Activated CD4-positive, alpha-beta T cell treated with anti-CD3 and anti-CD28 coated beads for 36 hours (primary cell): ENCODE measurements around the gene C14orf119. TPM values are rescaled to one million over a fixed set of nuclear protein-coding genes. Genes with fewer than 3 reads are reported as not detected.
A peak's percentile ranks its signal among the peaks of the same experiment; 100 is the strongest.

ENCODE experiments used
- ATAC-seq: fragments of 200-7000 bp; cut with Tn5 transposase; one replicate; pipeline ENCODE4 v1.10.0; 2021; ENCODE audit warnings: mild to moderate bottlenecking, moderate library complexity
- CTCF ChIA-PET: fragments of 350-600 bp; sonication (Branson Sonifier 250); formaldehyde crosslinking; loops from one replicate; lab custom pipeline; 2021; ENCODE audit warnings: antibody characterized with exemption; lab: Charles Lee
- POLR2A ChIA-PET: fragments of 350-600 bp; sonication (Branson Sonifier 250); formaldehyde crosslinking; loops from one replicate; lab custom pipeline; 2021; ENCODE audit warnings: antibody characterized with exemption, inconsistent platforms; lab: Charles Lee
- DNase-seq: peaks from one replicate; pipeline ENCODE4 v3.0.0-alpha.2; 2020
- H3K27ac Mint-ChIP-seq: one replicate; pipeline ENCODE4 v1.8.0; 2021; ENCODE audit warnings: mixed read lengths
- H3K27me3 Mint-ChIP-seq: one replicate; pipeline ENCODE4 v1.8.0; 2021; ENCODE audit warnings: mixed read lengths
- H3K36me3 Mint-ChIP-seq: one replicate; pipeline ENCODE4 v1.8.0; 2021; ENCODE audit warnings: low read depth, mixed read lengths
- H3K4me1 Mint-ChIP-seq: one replicate; pipeline ENCODE4 v1.8.0; 2021; ENCODE audit warnings: mixed read lengths
- H3K4me3 Mint-ChIP-seq: one replicate; pipeline ENCODE4 v1.8.0; 2021; ENCODE audit warnings: mild to moderate bottlenecking, moderate library complexity, mixed read lengths
- H3K9me3 Mint-ChIP-seq: one replicate; pipeline ENCODE4 v1.8.0; 2021; ENCODE audit warnings: low read depth, mixed read lengths
- intact Hi-C, 2 experiments: fragments of 100-400 bp; cut with DNase I in 1 of 2; cut with micrococcal nuclease in 1 of 2; formaldehyde crosslinking; loops; one replicate each; pipeline versions ENCODE4 v1.14.2 to v1.15.1; 2022 to 2024; cut with DNase I, micrococcal nuclease
- total RNA-seq, 2 experiments: library from RNA; stranded (reverse); gene quantifications; one replicate each; pipeline ENCODE4 v1.2.3, GENCODE V29; 2021

C14orf119 gene
- total RNA-seq: 10 to 100 TPM; 43.8 to 51.5 TPM

GRCh38 chr14:23095196-23096108 is at the start of gene C14orf119:
Gene C14orf119 (plus strand): TSS chr14:23095505. CDS start chr14:23097659, 2,154 bp downstream.
- Mint-ChIP-seq H3K4me1 (peaks cover 19% of the 10 kb centered on the region), H3K27ac (no peak within 1 kb of the TSS), H3K4me3 (no peak within 1 kb of the TSS), H3K27me3 (no peaks in the 10 kb centered on the region), H3K9me3 (no peaks in the 10 kb centered on the region), H3K36me3 (peaks cover 45% of the 10 kb centered on the region)
- DNase-seq (peak; percentile 100), ATAC-seq (peak; percentile 93)
- intact Hi-C loops: loop anchor here (1.0 to 10.0 kb wide), 17 partner anchors 24 to 1831 kb away; partner anchors contain the start of genes HOMEZ (in 2 of the 2), PSMB5 (in 2 of the 2), DCAF11 (in 1 of the 2) and EMC9 (in 1 of the 2)
- CTCF ChIA-PET: interaction anchor here (0.6 to 5.1 kb wide), 35 partner anchors 10 to 1066 kb away, joined by 3 to 58 read pairs (median 4); partner anchors contain the start of genes IRF9, PRMT5, RBM23 and RNF212B
- POLR2A ChIA-PET: interaction anchor here (0.6 to 2.1 kb wide), 19 partner anchors 10 to 1825 kb away, joined by 3 to 27 read pairs (median 8); partner anchors contain the start of genes AJUBA, DAD1, HAUS4 and HOMEZ

- Mint-ChIP-seq H3K9me3 (no peaks in the 10 kb centered on the region), H3K27ac (no peak overlapping the region), H3K4me1 (no peaks in the 10 kb centered on the region), H3K4me3 (no peak overlapping the region), H3K27me3 (peaks cover 2% of the 10 kb centered on the region), H3K36me3 (peaks cover 2% of the 10 kb centered on the region)
- POLR2A ChIA-PET: interaction anchor here (0.6 kb wide), 1 partner anchor 1598 kb away, joined by 3 read pairs; no protein-coding TSS in a partner anchor
- intact Hi-C loops: no loop called here
- ATAC-seq: no peak
- CTCF ChIA-PET: interaction anchor here (0.8 to 1.6 kb wide), 5 partner anchors 11 to 62 kb away, joined by 3 to 6 read pairs (median 3); partner anchors contain the start of gene CDH24
- DNase-seq: no peak
Observed at GRCh38 chr14:23047034-23047634, 48.2 kb upstream of the C14orf119 start.

- Mint-ChIP-seq H3K9me3 (no peaks in the 10 kb centered on the region), H3K27ac (no peak overlapping the region), H3K4me1 (no peaks in the 10 kb centered on the region), H3K4me3 (no peak overlapping the region), H3K27me3 (peaks cover 2% of the 10 kb centered on the region), H3K36me3 (peaks cover 2% of the 10 kb centered on the region)
- ATAC-seq (no peak), DNase-seq (no peak)
- CTCF ChIA-PET: interaction anchor here (1.1 to 1.6 kb wide), 2 partner anchors 41 to 58 kb away, joined by 3 read pairs; no protein-coding TSS in a partner anchor
- POLR2A ChIA-PET: no interaction called here
- intact Hi-C loops: no loop called here
Observed at GRCh38 chr14:23047751-23048693, 47.3 kb upstream of the C14orf119 start.

GRCh38 chr14:23049011-23049410 is 46.3 kb upstream of the C14orf119 start:
- intact Hi-C loops: no loop called here
- CTCF ChIA-PET: interaction anchor here (0.6 to 1.3 kb wide), 3 partner anchors 42 to 67 kb away, joined by 3 to 4 read pairs (median 3); no protein-coding TSS in a partner anchor

GRCh38 chr14:23051141-23052057 is 43.9 kb upstream of the C14orf119 start:
- ChIA-PET POLR2A (no interaction called here), CTCF (interaction anchor here (0.8 to 19.3 kb wide), 6 partner anchors 17 to 79 kb away, joined by 3 to 751 read pairs (median 8); partner anchors contain the start of gene AJUBA)
- ATAC-seq: no peak
- Mint-ChIP-seq H3K4me1 (peaks cover 5% of the 10 kb centered on the region), H3K36me3 (peaks cover 2% of the 10 kb centered on the region), H3K27ac (no peak overlapping the region), H3K27me3 (peaks cover 2% of the 10 kb centered on the region), H3K9me3 (no peaks in the 10 kb centered on the region), H3K4me3 (no peak overlapping the region)
- no peak for DNase-seq
- intact Hi-C loops: no loop called here

More at GRCh38 chr14:23049011-23049410, 46.3 kb upstream of the C14orf119 start:
- no peak overlapping the region for H3K27ac Mint-ChIP-seq
- ATAC-seq (no peak), DNase-seq (no peak)
- H3K9me3 Mint-ChIP-seq: no peaks in the 10 kb centered on the region
- no peak overlapping the region for H3K4me3 Mint-ChIP-seq
- H3K27me3 Mint-ChIP-seq: peaks cover 2% of the 10 kb centered on the region
- H3K36me3 Mint-ChIP-seq: peaks cover 2% of the 10 kb centered on the region
- POLR2A ChIA-PET: no interaction called here
- H3K4me1 Mint-ChIP-seq: no peaks in the 10 kb centered on the region

- peaks cover 2% of the 10 kb centered on the region for H3K27me3 Mint-ChIP-seq
- DNase-seq (peak; percentile 44), ATAC-seq (no peak)
- no peak overlapping the region for H3K27ac Mint-ChIP-seq
- H3K4me1 Mint-ChIP-seq: peaks cover 11% of the 10 kb centered on the region
- peaks cover 2% of the 10 kb centered on the region for H3K36me3 Mint-ChIP-seq
- H3K4me3 Mint-ChIP-seq: no peak overlapping the region
- intact Hi-C loops: no loop called here
- POLR2A ChIA-PET: interaction anchor here (0.6 kb wide), 1 partner anchor 57 kb away, joined by 3 read pairs; no protein-coding TSS in a partner anchor
- CTCF ChIA-PET: interaction anchor here (0.8 to 19.3 kb wide), 7 partner anchors 12 to 80 kb away, joined by 3 to 751 read pairs (median 11); partner anchors contain the start of gene AJUBA
- no peaks in the 10 kb centered on the region for H3K9me3 Mint-ChIP-seq
Observed at GRCh38 chr14:23052182-23052623, 43.1 kb upstream of the C14orf119 start.

GRCh38 chr14:23052671-23053070 is 42.6 kb upstream of the C14orf119 start:
- Mint-ChIP-seq H3K4me3 (no peak overlapping the region), H3K9me3 (no peaks in the 10 kb centered on the region), H3K27ac (no peak overlapping the region), H3K36me3 (no peaks in the 10 kb centered on the region), H3K4me1 (peaks cover 11% of the 10 kb centered on the region), H3K27me3 (no peaks in the 10 kb centered on the region)
- intact Hi-C loops: no loop called here
- DNase-seq (no peak), ATAC-seq (no peak)
- ChIA-PET POLR2A (interaction anchor here (0.6 kb wide), 1 partner anchor 57 kb away, joined by 3 read pairs; no protein-coding TSS in a partner anchor), CTCF (interaction anchor here (0.5 to 19.3 kb wide), 9 partner anchors 13 to 97 kb away, joined by 3 to 751 read pairs (median 4); partner anchors contain the start of gene AJUBA)

- CTCF ChIA-PET: interaction anchor here (0.7 to 19.3 kb wide), 6 partner anchors 13 to 119 kb away, joined by 3 to 751 read pairs (median 16); partner anchors contain the start of gene AJUBA
- H3K4me1 Mint-ChIP-seq: peaks cover 15% of the 10 kb centered on the region
- no peaks in the 10 kb centered on the region for H3K27me3 Mint-ChIP-seq
- H3K27ac Mint-ChIP-seq: no peak overlapping the region
- H3K36me3 Mint-ChIP-seq: peaks cover 1% of the 10 kb centered on the region
- intact Hi-C loops: no loop called here
- DNase-seq (no peak), ATAC-seq (no peak)
- no peaks in the 10 kb centered on the region for H3K9me3 Mint-ChIP-seq
- H3K4me3 Mint-ChIP-seq: no peak overlapping the region
- POLR2A ChIA-PET: no interaction called here
Observed at GRCh38 chr14:23053426-23053825, 41.9 kb upstream of the C14orf119 start.

GRCh38 chr14:23054000-23054811 is 41.1 kb upstream of the C14orf119 start:
- Mint-ChIP-seq H3K9me3 (no peaks in the 10 kb centered on the region), H3K27ac (no peak overlapping the region), H3K36me3 (peaks cover 4% of the 10 kb centered on the region), H3K4me3 (no peak overlapping the region), H3K27me3 (no peaks in the 10 kb centered on the region), H3K4me1 (peaks cover 15% of the 10 kb centered on the region)
- peak; percentile 72 for DNase-seq
- ChIA-PET POLR2A (no interaction called here), CTCF (interaction anchor here (0.7 to 19.3 kb wide), 10 partner anchors 10 to 125 kb away, joined by 3 to 751 read pairs (median 5); partner anchors contain the start of genes AJUBA and PRMT5)
- intact Hi-C loops: no loop called here
- no peak for ATAC-seq
